A172 (cell line): Measurements from ENCODE around the gene DPP3. TPM values are rescaled to one million over a fixed set of nuclear protein-coding genes. Genes with fewer than 3 reads are reported as not detected.
"Not testable (repeated sequence)": the region's sequence is repeated elsewhere in the genome, so short reads cannot be mapped to it uniquely, and the experiment has no call there.

Source experiments
- DNase-seq: peaks from one replicate; pipeline ENCODE4 v3.0.0-alpha.2; 2015; ENCODE audit warnings: low spot score
- total RNA-seq: library from RNA; depleted of rRNA; stranded (reverse); fragments of >200 nt; shearing (Covaris generic); gene quantifications from 2 replicates; pipeline ENCODE4 v1.2.3, GENCODE V29; 2014; rRNA removed

DPP3 gene
- total RNA-seq: 76.7 and 79.7 TPM in 2 replicates

- DNase-seq: peak; percentile 92
Measured at GRCh38 chr11:66480117-66480938, at the start of gene DPP3. TSS of gene DPP3 (plus strand) at chr11:66480434. CDS start at chr11:66482201, 1,767 bp downstream.

- DNase-seq: not testable (repeated sequence)
Measured at GRCh38 chr11:66431287-66431686, 48.9 kb upstream of the DPP3 start.

- DNase-seq: not testable (repeated sequence)
Measured at GRCh38 chr11:66431871-66432329, 48.3 kb upstream of the DPP3 start.

- no peak for DNase-seq
Measured at GRCh38 chr11:66432597-66432996, 47.6 kb upstream of the DPP3 start.

- DNase-seq: peak; percentile 5
Measured at GRCh38 chr11:66437979-66438503, 42.2 kb upstream of the DPP3 start.

GRCh38 chr11:66438504-66439466 lies 41.4 kb upstream of the DPP3 start, which contains the start of gene MRPL11:
TSS of gene MRPL11 (minus strand) at chr11:66438848. CDS start at chr11:66438754, 94 bp downstream.
- peak; percentile 90 for DNase-seq

GRCh38 chr11:66440101-66440939 lies 39.9 kb upstream of the DPP3 start:
- DNase-seq: not testable (repeated sequence)

GRCh38 chr11:66440940-66441282 lies 39.3 kb upstream of the DPP3 start:
- DNase-seq: not testable (repeated sequence)

GRCh38 chr11:66443602-66444001 lies 36.6 kb upstream of the DPP3 start:
- peak; percentile 88 for DNase-seq

GRCh38 chr11:66447012-66447411 lies 33.2 kb upstream of the DPP3 start:
- DNase-seq: no peak

GRCh38 chr11:66448523-66448922 lies 31.7 kb upstream of the DPP3 start:
- DNase-seq: no peak

- DNase-seq: no peak
Measured at GRCh38 chr11:66450560-66450959, 29.7 kb upstream of the DPP3 start.

GRCh38 chr11:66451663-66452062 lies 28.6 kb upstream of the DPP3 start:
- no peak for DNase-seq

- DNase-seq: peak; percentile 74
Measured at GRCh38 chr11:66454247-66454646, 26.0 kb upstream of the DPP3 start.

GRCh38 chr11:66454828-66455227 lies 25.4 kb upstream of the DPP3 start:
- DNase-seq: no peak

GRCh38 chr11:66457826-66458225 lies 22.4 kb upstream of the DPP3 start:
- DNase-seq: no peak

- no peak for DNase-seq
Measured at GRCh38 chr11:66459138-66459778, 21.0 kb upstream of the DPP3 start.

GRCh38 chr11:66462010-66462409 lies 18.2 kb upstream of the DPP3 start:
- DNase-seq: no peak

GRCh38 chr11:66462911-66463310 lies 17.3 kb upstream of the DPP3 start:
- no peak for DNase-seq

GRCh38 chr11:66464116-66464515 lies 16.1 kb upstream of the DPP3 start:
- not testable (repeated sequence) for DNase-seq

- no peak for DNase-seq
Measured at GRCh38 chr11:66464916-66465315, 15.3 kb upstream of the DPP3 start.
